CD4-positive, alpha-beta T cell (primary cell): ENCODE results near the gene TDRKH. TPM values are rescaled to one million over a fixed set of nuclear protein-coding genes. Genes with fewer than 3 reads are reported as not detected.

ENCODE experiments used
- ATAC-seq: fragments of 200-7000 bp; cut with Tn5 transposase; one replicate; pipeline ENCODE4 v1.10.0; 2022; ENCODE audit warnings: mild to moderate bottlenecking; ENCODE audit not compliant: poor library complexity
- CTCF ChIA-PET: fragments of 350-600 bp; sonication (Branson Sonifier 250); formaldehyde crosslinking; loops from one replicate; lab custom pipeline; 2021; ENCODE audit warnings: antibody characterized with exemption, inconsistent platforms; lab: Charles Lee
- POLR2A ChIA-PET: fragments of 350-600 bp; sonication (Branson Sonifier 250); formaldehyde crosslinking; loops from one replicate; lab custom pipeline; 2021; ENCODE audit warnings: antibody characterized with exemption, inconsistent platforms; lab: Charles Lee
- DNase-seq, 14 experiments: peaks; one replicate each; pipeline ENCODE4 v3.0.0-alpha.2; 2013 to 2020; ENCODE audit warnings: mixed read lengths in 2 of 14
- H3K27ac ChIP-seq, 2 donors: one replicate each; pipeline versions ENCODE4 v1.5.1 to v1.7.0; 2013; ENCODE audit warnings: low read length in 2 of 2, low read depth in 1 of 2, mild to moderate bottlenecking in 1 of 2
- H3K27me3 ChIP-seq, 2 experiments: 1 replicate in 1 of 2; 2 replicates in 1 of 2; pipeline versions ENCODE4 v1.6.1 to v1.7.0; 2013; ENCODE audit warnings: low read length in 2 of 2, control low read depth in 1 of 2, mild to moderate bottlenecking in 1 of 2, moderate library complexity in 1 of 2; ENCODE audit not compliant: insufficient read depth in 2 of 2, control insufficient read depth in 1 of 2
- H3K36me3 ChIP-seq: one replicate; pipeline ENCODE4 v1.6.1; 2013; ENCODE audit warnings: low read length, control low read depth; ENCODE audit not compliant: insufficient read depth
- H3K4me1 ChIP-seq: one replicate; pipeline ENCODE4 v1.6.1; 2013; ENCODE audit warnings: low read length, control low read depth; ENCODE audit not compliant: insufficient read depth
- H3K4me3 ChIP-seq: one replicate; pipeline ENCODE4 v1.5.1; 2013; ENCODE audit warnings: mild to moderate bottlenecking, low read length, moderate library complexity
- H3K9me3 ChIP-seq, 2 experiments: 1 replicate in 1 of 2; 2 replicates in 1 of 2; pipeline versions ENCODE4 v1.6.1 to v1.7.0; 2013; ENCODE audit warnings: low read length in 2 of 2, mild to moderate bottlenecking in 2 of 2, control low read depth in 1 of 2, moderate library complexity in 1 of 2; ENCODE audit not compliant: control insufficient read depth in 1 of 2, insufficient read depth in 1 of 2
- H3K27ac Mint-ChIP-seq: one replicate; pipeline ENCODE4 v1.8.0; 2020; ENCODE audit warnings: mixed read lengths
- H3K27me3 Mint-ChIP-seq: one replicate; pipeline ENCODE4 v1.8.0; 2021; ENCODE audit warnings: mixed read lengths
- H3K36me3 Mint-ChIP-seq: one replicate; pipeline ENCODE4 v1.8.0; 2021; ENCODE audit warnings: low read depth, mixed read lengths
- H3K4me1 Mint-ChIP-seq: one replicate; pipeline ENCODE4 v1.8.0; 2021; ENCODE audit warnings: low read depth, mixed read lengths
- H3K4me3 Mint-ChIP-seq: one replicate; pipeline ENCODE4 v1.8.0; 2020; ENCODE audit warnings: mild to moderate bottlenecking, mixed read lengths
- H3K9me3 Mint-ChIP-seq: one replicate; pipeline ENCODE4 v1.8.0; 2020; ENCODE audit warnings: mixed read lengths
- CTCF ChIP-seq: fragments of 200-600 bp; IDR thresholded peaks from one replicate; pipeline ENCODE4 v1.8.0; 2022; ENCODE audit warnings: antibody characterized with exemption, mild to moderate bottlenecking
- intact Hi-C, 2 experiments: fragments of 100-400 bp; cut with DNase I in 1 of 2; cut with micrococcal nuclease in 1 of 2; formaldehyde crosslinking; loops; one replicate each; pipeline versions ENCODE4 v1.15.1 to v1.9.0; 2023 to 2025; cut with DNase I, micrococcal nuclease
- total RNA-seq, 174 experiments: library from RNA in 2 of 174; stranded (reverse) in 2 of 174; gene quantifications; one replicate each; pipeline ENCODE4 v1.2.3 and lab custom pipeline; 2021 to 2026

The TDRKH gene
- total RNA-seq, 2 experiments from 2014 or later, result 6.1 to 6.4 TPM

GRCh38 chr1:151802372-151802771 is 12.1 kb upstream of the TDRKH start:
- no peaks in the 10 kb centered on the region for H3K27me3 Mint-ChIP-seq
- ChIA-PET POLR2A (interaction anchor here (1.3 kb wide), 1 partner anchor 12 kb away, joined by 5 read pairs; the partner anchor contains the start of gene TDRKH), CTCF (no interaction called here)
- no peaks in the 10 kb centered on the region for H3K36me3 Mint-ChIP-seq
- peaks cover 10% of the 10 kb centered on the region for H3K4me1 Mint-ChIP-seq
- no peaks in the 10 kb centered on the region for H3K9me3 Mint-ChIP-seq
- Histone ChIP-seq H3K4me1 (peaks cover 26% of the 10 kb centered on the region), H3K36me3 (peaks cover under 1% of the 10 kb centered on the region), H3K9me3 (no peaks in the 10 kb centered on the region), H3K27ac (no peak overlapping the region), H3K27me3 (no peaks in the 10 kb centered on the region), H3K4me3 (no peak overlapping the region)
- ATAC-seq (no peak), DNase-seq (no peak)
- intact Hi-C loops, result no loop called here
- no peak overlapping the region for H3K27ac Mint-ChIP-seq
- TF ChIP-seq CTCF, result no peak
- H3K4me3 Mint-ChIP-seq, result no peak overlapping the region

GRCh38 chr1:151801846-151802245 is 11.5 kb upstream of the TDRKH start:
- intact Hi-C loops, result no loop called here
- ChIA-PET POLR2A (interaction anchor here (1.3 kb wide), 1 partner anchor 11 kb away, joined by 5 read pairs; the partner anchor contains the start of gene TDRKH), CTCF (no interaction called here)

GRCh38 chr1:151801310-151801820 is 11.1 kb upstream of the TDRKH start:
- POLR2A ChIA-PET, result interaction anchor here (1.3 kb wide), 1 partner anchor 11 kb away, joined by 5 read pairs; the partner anchor contains the start of gene TDRKH
- H3K27ac Mint-ChIP-seq, result no peak overlapping the region
- H3K9me3 Mint-ChIP-seq, result no peaks in the 10 kb centered on the region
- Histone ChIP-seq H3K27ac (no peak overlapping the region), H3K36me3 (no peaks in the 10 kb centered on the region), H3K4me3 (no peak overlapping the region), H3K4me1 (peaks cover 26% of the 10 kb centered on the region), H3K9me3 (no peaks in the 10 kb centered on the region), H3K27me3 (no peaks in the 10 kb centered on the region)
- H3K27me3 Mint-ChIP-seq, result no peaks in the 10 kb centered on the region
- H3K4me1 Mint-ChIP-seq, result peaks cover 10% of the 10 kb centered on the region
- CTCF ChIA-PET, result no interaction called here
- H3K36me3 Mint-ChIP-seq, result no peaks in the 10 kb centered on the region
- intact Hi-C loops, result no loop called here
- DNase-seq, result no peak
- ATAC-seq, result no peak
- H3K4me3 Mint-ChIP-seq, result no peak overlapping the region
- no peak for TF ChIP-seq CTCF

More at GRCh38 chr1:151801846-151802245, 11.5 kb upstream of the TDRKH start:
- H3K4me1 ChIP-seq, result peaks cover 26% of the 10 kb centered on the region
- no peak overlapping the region for H3K27ac ChIP-seq
- no peaks in the 10 kb centered on the region for H3K9me3 ChIP-seq
- H3K4me3 Mint-ChIP-seq, result no peak overlapping the region
- DNase-seq (no peak), ATAC-seq (no peak)
- no peaks in the 10 kb centered on the region for H3K36me3 ChIP-seq
- peaks cover 10% of the 10 kb centered on the region for H3K4me1 Mint-ChIP-seq
- no peaks in the 10 kb centered on the region for H3K9me3 Mint-ChIP-seq
- H3K27ac Mint-ChIP-seq, result no peak overlapping the region
- no peaks in the 10 kb centered on the region for H3K27me3 ChIP-seq
- no peaks in the 10 kb centered on the region for H3K36me3 Mint-ChIP-seq
- no peak overlapping the region for H3K4me3 ChIP-seq
- TF ChIP-seq CTCF, result no peak
- no peaks in the 10 kb centered on the region for H3K27me3 Mint-ChIP-seq
